IMR-90 (cell line): ENCODE results near the gene BRF1.

Experiments
- BHLHE40 ChIP-seq: fragments of 150-350 bp; IDR thresholded peaks from 2 replicates; pipeline ENCODE4 v1.6.1; 2016; ENCODE audit warnings: mild to moderate bottlenecking, low read depth, low read length
- CEBPB ChIP-seq: IDR thresholded peaks from 2 replicates; pipeline ENCODE4 v1.6.1; 2012; ENCODE audit warnings: low read depth, low read length, improper control_type of control experiment
- NFE2L2 ChIP-seq: fragments of 150-350 bp; IDR thresholded peaks from 2 replicates; pipeline ENCODE4 v1.6.1; 2016; ENCODE audit warnings: low read depth, mild to moderate bottlenecking, low read length
- POLR2A ChIP-seq: IDR thresholded peaks from 2 replicates; pipeline ENCODE4 v1.6.1; 2012; ENCODE audit warnings: mild to moderate bottlenecking, low read depth, low read length
- RAD21 ChIP-seq: IDR thresholded peaks from 2 replicates; pipeline ENCODE4 v1.6.1; 2012; ENCODE audit warnings: low read length, improper control_type of control experiment
- RFX5 ChIP-seq: IDR thresholded peaks from 2 replicates; pipeline ENCODE4 v1.8.0; 2012; ENCODE audit warnings: low read depth, mild to moderate bottlenecking, low read length, moderate library complexity
- TF ChIP-seq, protein P1 (sequence below): conservative IDR thresholded peaks from 2 replicates; pipeline ENCODE4 v1.5.1; 2012; ENCODE audit warnings: mild to moderate bottlenecking, low read depth, low read length, improper control_type of control experiment

DNA sequence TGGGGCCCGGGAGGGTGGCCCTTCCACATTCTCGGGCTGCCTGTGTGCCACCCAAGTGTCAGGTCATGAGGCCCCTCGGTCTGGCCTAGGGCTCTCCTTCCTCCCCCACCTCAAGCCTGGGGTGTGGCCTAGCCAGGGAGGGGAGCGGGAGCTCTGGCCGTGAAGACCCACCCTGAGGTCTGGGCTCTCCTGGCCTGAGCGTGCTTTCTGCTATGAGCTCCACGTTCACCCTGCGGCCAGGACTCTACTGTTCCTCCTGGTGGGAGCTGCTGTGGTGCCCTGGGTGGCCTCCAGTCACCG, 25.7 kb upstream of the BRF1 start:
- TF ChIP-seq, protein P1, sequence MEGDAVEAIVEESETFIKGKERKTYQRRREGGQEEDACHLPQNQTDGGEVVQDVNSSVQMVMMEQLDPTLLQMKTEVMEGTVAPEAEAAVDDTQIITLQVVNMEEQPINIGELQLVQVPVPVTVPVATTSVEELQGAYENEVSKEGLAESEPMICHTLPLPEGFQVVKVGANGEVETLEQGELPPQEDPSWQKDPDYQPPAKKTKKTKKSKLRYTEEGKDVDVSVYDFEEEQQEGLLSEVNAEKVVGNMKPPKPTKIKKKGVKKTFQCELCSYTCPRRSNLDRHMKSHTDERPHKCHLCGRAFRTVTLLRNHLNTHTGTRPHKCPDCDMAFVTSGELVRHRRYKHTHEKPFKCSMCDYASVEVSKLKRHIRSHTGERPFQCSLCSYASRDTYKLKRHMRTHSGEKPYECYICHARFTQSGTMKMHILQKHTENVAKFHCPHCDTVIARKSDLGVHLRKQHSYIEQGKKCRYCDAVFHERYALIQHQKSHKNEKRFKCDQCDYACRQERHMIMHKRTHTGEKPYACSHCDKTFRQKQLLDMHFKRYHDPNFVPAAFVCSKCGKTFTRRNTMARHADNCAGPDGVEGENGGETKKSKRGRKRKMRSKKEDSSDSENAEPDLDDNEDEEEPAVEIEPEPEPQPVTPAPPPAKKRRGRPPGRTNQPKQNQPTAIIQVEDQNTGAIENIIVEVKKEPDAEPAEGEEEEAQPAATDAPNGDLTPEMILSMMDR, result no peak
- TF ChIP-seq RAD21 (no peak), CEBPB (no peak), POLR2A (no peak), NFE2L2 (no peak), RFX5 (no peak), BHLHE40 (no peak)
